SK-MEL-5 (cell line): ENCODE data around the gene FAM234B. TPM values are rescaled to one million over a fixed set of nuclear protein-coding genes. Genes with fewer than 3 reads are reported as not detected.
"Not testable (repeated sequence)": the region's sequence is repeated elsewhere in the genome, so short reads cannot be mapped to it uniquely, and the experiment has no call there.

Experiments used
- DNase-seq: peaks from one replicate; pipeline ENCODE4 v3.0.0-alpha.2; 2016; ENCODE audit warnings: low read depth, low spot score
- in situ Hi-C: cut with HindIII; loops from 2 replicates; pipeline ENCODE4 v1.10.0; 2016; ENCODE audit warnings: low sequenced_read_pairs, high pct_unique_total_duplicates, low pct_unique_long_range_greater_than_20kb
- total RNA-seq: library from RNA; depleted of rRNA; stranded (reverse); fragments of >200 nt; shearing (Covaris generic); gene quantifications from 2 replicates; pipeline ENCODE4 v1.2.3, GENCODE V29; 2014

Gene FAM234B
- total RNA-seq, 1 experiment from 2014 or later = 14.4 TPM

DNA sequence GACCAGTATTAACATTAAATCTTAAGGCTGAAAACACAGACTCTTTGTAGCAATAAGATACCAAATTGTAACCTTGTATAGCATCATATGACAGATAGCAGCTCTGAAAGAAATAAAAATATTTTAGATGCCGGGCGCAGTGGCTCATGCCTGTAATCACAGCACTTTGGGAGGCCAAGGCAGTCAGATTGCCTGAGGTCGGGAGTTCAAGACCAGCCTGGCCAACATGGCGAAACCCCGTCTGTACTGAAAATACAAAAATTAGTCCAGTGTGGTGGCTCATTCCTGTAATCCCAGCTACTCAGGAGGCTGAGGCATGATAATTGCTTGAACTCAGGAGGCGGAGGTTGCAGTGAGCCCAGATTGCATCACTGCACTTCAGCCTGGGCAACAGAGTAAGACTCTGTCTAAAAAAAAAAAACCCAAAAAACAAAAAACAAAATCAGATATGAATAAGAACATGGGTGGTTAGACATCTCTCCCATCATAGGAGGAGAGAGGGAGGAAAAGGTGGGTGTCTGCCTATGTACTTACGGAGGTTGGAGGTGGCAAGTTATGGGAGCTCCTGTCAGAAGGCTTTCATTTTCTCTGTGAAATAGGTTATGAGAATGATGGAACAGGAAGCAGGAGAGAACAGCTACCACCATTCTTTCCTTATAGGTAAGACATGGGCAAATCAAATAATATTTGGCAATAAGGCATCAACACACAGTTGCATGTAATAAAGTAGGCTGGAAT lies 36.5 kb upstream of the FAM234B start:
- no peak for DNase-seq
- in situ Hi-C loops = loop anchor here (10.0 kb wide), 1 partner anchor 207 kb away; no protein-coding TSS in a partner anchor

DNA sequence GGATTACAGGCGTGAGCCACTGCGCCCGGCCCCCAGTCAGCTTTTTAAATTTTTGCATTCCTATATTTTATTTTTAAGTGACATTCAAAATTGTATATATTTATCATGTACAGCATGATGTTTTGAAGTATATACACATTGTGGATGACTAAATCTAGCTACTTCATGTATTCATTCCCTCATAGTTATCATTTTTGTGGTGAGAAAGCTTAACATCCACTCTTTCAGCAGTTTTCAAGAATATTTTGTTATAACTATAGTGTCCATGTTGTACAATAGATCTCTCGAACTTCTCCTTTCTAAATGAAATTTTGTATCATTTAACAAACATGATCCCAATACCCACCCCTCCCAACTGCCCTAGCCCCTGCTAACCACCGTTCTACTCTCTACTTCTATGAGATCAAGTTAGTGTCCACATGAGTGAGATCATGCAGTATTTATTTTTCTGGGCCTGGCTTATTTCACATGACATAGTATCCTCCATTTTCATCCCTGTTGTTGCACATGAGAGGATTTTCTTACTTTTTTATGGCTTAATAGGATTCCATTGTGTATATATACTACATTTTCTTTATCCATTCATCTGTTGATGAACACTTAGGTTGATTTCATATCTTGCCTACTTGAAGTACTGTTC lies 35.3 kb upstream of the FAM234B start:
- in situ Hi-C loops = loop anchor here (10.0 kb wide), 1 partner anchor 206 kb away; no protein-coding TSS in a partner anchor
- no peak for DNase-seq

DNA sequence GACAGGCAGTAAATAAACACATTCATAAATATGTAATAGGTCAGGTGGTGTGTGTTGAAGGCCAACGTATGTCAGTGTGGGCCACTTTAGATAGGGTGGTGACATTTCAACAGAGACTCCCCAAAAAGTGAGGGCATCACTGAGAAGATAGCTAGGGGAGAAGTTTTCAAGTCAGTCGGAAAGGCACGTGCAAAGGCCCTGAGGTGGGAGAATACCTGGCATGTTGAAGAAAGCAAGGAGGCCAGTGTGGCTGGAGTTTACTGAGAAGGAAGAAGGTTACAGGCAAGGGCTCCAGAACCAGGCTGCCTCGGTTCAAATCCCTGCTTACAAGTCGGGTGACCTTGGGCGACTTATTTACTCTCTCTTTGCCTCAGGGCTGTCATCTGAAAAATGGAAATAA lies 33.1 kb upstream of the FAM234B start:
- in situ Hi-C loops = no loop called here
- no peak for DNase-seq

DNA sequence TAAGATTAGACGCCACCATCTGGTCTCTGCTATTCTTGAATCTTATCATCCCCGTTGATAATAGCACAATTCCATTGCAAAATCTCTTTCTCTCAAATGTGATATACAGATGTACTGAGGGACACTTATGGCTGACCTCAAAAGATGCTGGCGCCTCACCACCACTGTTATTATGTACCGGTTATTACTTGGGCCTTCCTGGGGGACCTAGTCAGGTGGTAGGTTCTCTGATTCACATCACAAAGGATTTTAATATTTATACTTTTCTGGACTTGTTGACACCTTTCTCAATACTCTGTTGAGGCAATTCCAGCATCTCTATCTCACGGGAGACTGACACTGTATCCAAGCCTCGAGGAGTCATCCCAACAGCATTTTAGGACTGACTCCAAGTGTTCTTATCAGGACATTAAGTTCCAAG lies 21.3 kb upstream of the FAM234B start:
- no peak for DNase-seq
- in situ Hi-C loops = no loop called here

DNA sequence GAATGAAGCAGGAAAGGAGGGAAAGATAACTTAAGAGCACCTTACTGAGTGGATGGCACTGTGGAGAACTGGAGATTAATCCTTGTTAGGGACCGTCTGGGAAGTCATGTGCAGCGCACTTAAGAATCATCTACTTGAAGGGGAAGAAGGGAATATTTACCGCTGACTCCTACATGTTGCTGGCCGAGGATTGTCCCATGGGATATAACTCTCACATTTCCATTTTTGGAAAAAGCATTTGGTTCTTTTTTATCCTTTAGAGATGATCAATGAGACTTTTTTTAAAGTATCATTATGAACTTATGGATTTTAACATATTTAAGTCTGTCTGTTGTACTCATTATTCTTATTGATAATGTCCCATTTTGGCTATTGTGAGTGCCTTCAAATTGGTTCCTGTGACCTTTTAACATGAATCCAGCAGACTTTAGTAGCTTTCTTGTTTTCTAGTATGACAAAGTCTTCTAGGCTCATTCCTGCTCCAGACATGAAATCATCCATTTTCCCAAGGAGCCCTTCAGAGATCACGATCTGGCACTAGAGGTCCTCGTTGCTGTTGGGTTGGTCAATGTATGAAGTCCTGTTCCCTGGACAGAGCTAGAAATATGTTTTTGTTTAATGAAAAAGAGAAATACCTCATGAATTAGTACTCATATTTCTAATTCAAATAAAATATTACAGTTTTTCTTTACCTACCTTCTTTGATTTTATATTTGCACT lies 20.2 kb upstream of the FAM234B start:
- in situ Hi-C loops = no loop called here
- peak; percentile 59 for DNase-seq

DNA sequence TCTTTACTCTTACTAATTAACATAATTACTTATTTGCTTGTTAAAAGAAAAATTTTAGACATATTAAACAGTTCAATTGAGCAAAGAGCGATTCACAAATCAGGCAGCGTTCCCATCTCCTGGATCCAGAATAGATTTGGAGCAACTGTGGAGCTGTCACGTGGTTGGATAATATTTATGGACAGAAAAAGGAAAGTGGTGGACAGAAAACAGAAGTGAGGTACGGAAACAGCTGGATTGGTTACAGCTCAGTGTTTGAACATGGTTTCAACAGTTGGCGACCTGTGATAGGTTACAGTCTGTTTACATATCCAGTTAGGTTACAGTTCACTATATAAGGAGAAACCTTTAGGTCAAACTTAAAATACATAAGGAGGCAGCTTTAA lies 19.7 kb upstream of the FAM234B start:
- in situ Hi-C loops = no loop called here

DNA sequence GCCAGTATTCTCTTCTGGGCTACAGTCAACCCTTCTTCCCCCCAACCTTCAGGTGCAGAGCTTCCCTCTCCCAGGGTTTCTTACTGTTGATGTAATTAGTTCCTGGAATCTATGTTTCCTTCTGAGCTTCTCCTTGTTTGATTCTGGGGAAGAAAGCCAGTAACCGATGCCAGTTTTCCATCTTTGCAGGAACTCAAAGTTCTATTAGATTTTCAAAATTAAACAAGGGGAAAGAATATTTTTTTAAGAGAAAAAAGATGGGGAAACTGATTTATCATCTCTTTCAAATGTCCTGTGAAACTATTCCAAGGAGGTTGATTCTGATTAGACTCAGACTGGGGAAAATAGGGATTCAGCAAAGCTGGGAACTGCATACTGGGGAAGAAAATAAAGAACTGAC lies 17.9 kb upstream of the FAM234B start:
- in situ Hi-C loops = no loop called here
- no peak for DNase-seq

More for the DNA sequence above, 19.7 kb upstream of the FAM234B start:
- DNase-seq = no peak

DNA sequence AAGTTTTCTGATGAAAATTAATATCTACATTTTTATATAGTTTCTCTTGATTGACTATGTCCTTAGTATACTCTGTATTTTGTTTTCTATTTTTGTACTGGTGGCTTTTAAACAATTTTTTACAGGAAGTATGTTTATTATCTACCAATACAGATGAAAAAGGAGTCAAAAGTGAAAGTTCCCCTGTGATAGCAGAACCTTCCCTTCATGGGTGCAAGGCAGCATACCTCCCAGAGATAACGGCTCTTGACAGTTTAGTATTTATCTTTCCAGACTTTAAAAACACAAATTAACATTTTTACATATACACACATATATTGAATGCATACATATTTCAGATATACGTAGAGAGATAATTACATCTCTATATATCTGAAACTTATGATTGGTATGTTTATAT lies 17.1 kb upstream of the FAM234B start:
- DNase-seq = no peak
- in situ Hi-C loops = no loop called here

DNA sequence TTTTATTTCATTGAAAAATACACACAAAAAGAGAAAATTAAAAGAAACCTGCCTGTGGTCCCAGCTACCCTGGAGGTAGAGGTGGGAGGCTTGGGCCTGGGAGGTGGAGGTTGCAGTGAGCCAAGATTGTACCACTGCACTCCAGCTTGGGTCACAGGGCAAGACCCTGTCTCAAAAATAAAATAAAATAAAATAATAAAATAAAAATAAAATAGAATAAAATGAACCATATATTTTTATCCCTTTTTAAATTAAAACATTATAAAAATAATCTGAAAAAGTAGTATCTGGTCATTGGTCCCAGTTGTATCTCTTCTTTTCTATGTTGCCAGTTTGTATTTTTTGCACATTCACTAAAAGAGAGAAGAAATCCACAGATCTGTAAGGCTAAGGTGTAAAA lies 16.7 kb upstream of the FAM234B start:
- in situ Hi-C loops = no loop called here

DNA sequence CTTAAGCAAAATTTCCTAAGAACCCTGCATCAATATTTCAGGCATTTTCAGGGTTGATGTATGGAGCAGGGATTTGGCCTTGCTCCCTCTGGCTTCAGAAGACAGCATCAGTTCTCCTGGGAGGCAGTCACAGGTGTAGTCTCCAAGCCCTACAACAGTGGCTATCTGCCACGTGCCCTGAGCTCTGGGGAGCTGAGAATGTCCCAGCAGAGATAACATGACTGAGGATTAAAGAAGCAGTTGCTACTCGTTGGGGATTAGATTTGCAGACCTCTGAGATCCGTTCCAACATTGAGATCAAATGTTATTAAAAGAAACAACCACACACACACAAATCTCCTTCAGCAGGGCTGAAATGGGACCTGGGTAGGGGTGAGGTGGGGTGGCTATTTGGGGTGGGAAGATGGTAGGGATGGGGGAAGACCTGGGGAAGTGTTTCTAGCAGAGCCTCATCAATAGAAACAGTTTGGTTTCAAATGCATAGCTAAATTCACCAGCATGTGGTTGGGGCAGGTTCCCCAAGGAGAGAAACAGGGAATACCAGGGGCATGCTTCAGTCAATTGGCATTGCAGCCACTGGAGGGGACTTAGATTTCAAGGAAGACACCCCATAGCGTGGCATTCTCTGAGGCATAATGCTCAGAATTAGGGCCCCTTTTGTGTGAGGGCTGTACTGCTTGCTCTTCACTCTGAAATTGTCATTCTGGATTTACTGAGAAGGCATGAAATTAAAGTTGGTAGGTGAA lies 15.2 kb upstream of the FAM234B start:
- in situ Hi-C loops = no loop called here
- DNase-seq = no peak

More for the DNA sequence above, 16.7 kb upstream of the FAM234B start:
- DNase-seq = no peak

DNA sequence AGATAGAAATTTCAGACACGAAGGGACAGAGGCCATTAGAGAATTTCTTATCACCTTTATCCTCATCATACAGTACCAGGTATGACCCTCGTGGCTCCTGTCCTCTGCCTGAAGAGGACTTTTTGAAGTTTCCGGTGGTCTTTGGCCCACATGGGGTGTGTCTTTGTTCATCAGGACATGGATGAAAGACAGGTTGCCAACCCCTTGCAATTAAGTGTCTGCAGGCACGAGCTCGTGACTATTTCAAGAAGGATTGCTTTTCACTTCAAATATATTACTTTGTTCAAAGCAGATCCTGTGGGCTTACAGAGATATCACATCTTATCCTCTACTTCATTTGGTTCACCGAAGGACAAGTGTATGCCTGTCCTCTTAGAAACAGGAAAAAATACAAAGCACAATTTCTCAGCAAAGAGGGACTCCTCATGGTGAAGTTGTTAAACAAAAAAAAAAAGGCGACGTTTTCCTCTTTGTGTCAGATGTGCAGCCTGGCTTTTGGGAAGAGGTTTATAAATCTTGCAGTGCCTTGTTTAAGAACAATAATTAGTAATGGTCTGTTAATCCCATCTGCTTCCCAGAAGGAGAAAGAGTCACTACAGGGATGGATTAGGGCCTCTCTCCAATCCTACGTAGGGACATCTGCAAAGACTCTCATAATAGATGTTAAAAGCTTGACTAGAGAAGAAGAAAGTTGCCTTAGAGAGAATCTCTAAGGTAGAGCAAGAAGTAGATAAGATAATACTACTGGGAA lies 13.5 kb upstream of the FAM234B start:
- in situ Hi-C loops = no loop called here

DNA sequence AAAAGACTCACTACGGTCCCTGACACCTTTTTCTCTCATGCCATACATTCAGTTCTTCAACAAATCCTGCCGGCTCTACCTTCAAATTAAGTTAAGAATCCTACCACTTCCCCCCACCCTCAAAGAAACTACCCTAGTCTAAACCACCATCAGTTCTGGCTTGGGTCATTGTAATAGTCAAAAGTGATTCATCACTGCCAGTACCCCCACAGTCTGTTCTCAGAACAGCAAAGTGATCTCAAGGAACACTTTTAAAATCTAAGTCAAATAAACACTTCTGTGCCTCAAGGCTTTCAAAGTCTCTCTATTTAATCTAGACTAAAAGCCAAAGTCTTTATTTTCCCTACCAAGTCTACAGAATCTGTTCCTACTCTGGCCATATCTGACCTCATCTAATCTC lies 12.0 kb upstream of the FAM234B start:
- DNase-seq = no peak
- in situ Hi-C loops = no loop called here

More for the DNA sequence above, 13.5 kb upstream of the FAM234B start:
- DNase-seq = no peak

DNA sequence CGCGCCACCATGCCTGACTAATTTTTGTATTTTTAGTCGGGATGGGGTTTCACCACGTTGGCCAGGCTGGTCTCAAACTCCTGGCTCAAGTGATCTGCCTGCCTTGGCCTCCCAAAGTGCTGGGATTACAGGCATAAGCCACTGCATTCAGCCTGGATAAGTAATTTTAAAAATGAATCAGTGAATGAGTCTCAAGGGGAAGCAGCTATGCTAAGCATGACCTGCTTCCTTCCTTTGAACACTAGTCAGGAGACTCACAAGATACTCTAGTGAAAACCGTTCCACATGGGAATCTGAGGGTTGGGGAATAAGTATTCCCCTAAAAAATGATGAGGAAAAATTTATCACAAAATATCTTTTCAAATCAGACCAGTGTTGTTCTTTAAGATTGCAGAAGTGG lies 10.7 kb upstream of the FAM234B start:
- in situ Hi-C loops = no loop called here
- peak; percentile 6 for DNase-seq

DNA sequence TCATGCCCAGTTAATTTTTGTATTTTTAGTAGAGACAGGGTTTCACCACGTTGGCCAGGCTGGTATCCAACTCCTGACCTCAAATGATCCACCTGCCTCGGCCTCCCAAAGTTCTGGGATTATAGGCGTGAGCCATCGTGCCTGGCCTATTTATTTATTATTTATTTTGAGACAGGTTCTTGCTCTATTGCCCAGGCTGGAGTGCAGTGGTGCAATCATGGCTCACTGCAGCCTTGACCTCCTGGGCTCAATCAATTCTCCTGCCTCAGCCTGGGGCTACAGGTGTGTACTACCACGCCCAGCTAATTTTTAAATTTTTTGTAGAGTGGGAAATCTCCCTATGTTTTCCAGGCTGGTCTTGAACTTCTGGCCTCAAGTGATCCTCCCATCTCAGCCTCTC lies 8.8 kb upstream of the FAM234B start:
- DNase-seq, in situ Hi-C loops: not testable (repeated sequence)

DNA sequence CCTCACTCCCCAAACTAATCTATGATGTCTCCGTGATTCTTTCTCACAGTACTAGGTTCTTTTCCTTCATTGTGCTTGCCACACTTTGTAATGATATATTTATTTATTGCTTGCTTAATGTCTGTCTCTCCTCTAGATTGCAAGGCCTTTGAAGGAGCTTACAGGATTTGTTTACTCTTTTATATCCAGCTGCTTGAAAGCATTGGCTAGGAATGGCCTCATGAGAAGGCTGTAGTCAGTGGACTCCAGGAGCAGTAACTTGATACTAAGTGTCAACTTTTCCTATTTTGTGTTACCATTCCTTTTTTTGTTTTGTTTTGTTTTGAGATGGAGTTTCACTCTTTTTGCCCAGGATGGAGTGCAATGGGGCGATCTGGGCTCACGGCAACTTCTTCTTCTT lies 7.3 kb upstream of the FAM234B start:
- in situ Hi-C loops = no loop called here
- DNase-seq = no peak

DNA sequence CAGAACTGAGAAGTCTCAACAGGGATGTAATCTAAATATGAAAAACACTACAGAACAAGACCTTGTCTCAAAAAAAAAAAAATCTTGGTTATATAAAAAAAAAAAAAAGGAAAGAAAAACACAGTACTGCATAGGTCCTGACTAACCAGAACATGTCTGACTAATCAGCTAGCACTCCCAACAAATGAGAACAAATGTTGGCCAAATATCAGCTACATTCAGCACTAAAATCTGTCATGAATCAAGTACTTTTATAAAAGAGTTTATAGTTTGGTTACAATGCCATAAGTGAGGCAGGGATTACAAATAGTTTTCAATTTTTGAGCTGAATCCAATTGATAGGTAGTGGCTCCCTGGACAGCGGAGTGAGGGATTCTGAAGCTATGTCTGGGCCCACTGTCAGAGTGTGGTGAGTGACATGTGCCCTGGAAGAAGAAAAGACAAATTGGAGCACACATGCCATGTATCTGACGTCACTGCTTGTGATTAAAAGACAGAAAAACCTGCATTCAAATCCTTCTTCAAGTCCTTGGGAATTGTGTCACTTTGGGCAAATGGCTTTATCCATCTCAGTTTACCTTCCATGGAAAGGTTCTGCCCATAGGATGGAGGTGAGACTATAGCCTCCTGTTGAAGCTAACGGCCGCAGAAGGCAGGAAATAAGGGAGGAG lies 5.6 kb upstream of the FAM234B start:
- in situ Hi-C loops = no loop called here
- DNase-seq = no peak
